ENCODE measurements around the gene HERC2.
"Not testable (repeated sequence)": the region's sequence is repeated elsewhere in the genome, so short reads cannot be mapped to it uniquely, and the experiment has no call there.

HERC2 gene

DNA sequence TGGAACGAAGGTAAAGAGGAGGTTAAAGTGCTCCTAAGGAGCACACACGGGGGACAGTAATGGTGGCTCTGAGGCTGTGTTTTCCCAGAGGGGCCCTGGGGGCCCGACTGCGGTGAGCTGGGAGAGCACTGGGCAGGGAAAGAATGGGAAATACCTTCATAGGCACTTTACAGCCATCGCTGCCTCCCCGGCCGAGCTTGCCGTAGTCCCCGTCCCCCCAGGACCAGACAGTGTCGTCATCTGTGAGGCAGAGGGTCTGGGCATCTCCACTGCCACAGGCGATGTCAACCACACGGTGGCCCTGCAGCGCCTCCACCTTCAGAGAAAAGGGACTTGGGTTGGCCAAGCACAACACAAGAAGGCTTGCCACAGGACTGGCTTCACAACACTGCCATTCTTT is 190.0 kb downstream of the HERC2 start:
- DNase-seq (ENCODE audit: low read depth in 2 of 2): no peak

DNA sequence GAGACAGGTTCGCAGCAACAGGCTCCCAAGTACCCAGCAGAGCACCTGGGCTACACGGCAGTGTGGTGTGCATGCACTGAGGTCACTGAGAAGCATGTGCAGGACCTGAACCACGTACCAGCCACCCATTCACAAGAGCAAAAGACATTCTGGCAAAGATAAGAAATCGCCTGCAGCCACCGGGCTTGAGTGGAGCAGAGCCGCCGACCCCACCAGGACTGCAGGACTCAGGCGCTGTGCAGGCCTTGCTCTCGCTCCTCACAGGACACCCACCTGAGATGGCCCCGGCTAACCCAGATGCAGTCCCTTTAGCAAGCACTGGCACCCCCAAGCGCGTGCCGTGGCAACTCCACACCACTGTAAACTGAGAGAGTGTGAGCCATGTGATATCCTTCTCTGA is 190.6 kb downstream of the HERC2 start:
- DNase-seq (ENCODE audit: low read depth in 2 of 2): no peak

DNA sequence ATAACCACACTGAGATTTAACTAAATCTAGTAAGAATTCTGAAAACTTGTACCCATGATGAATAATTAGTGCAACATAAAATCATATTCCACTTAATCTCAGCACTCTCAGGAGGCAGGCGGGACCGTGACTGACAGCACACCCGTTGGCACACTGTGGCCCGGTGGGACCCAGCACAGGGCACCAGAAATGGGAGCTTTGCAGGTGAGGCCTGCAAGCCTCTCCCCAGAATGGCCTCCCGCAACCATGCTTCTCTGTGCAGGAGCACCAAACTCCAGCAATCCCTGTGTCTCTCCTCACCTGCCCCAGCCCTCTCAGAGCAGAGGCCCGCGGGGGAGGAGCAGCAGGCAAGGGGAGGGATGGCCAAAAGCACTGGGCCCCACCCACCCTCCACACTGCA is 191.3 kb downstream of the HERC2 start:
- DNase-seq (ENCODE audit: low read depth in 2 of 2): no peak

GRCh38 chr15:28129231-28129848 is 192.6 kb downstream of the HERC2 start:
- no peak for DNase-seq (ENCODE audit: low read depth in 2 of 2)

- no peak for DNase-seq (ENCODE audit: low read depth in 2 of 2)
These were observed 193.9 kb downstream of the HERC2 start for GRCh38 chr15:28128031-28128430.

DNA sequence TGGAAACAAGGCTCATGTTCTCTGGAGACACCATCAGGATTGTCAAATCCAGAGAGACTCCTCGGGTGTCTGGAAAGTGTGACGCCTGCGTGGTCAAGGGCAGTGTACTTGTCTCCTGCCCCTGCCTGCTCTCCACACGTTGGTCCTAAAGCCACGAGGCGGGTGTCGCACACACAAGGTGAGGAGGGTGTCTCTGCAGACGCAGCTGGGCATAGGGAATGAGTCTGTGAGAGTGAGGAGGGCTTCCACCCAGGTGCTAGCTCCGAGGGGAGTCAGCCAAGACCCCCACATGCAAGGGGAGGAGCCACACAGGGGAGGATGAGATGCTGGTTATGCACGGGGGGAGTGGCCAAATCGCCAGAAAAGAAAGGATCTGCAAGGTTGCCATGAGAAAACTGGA is 194.9 kb downstream of the HERC2 start:
- no peak for DNase-seq (ENCODE audit: low read depth in 2 of 2)

DNA sequence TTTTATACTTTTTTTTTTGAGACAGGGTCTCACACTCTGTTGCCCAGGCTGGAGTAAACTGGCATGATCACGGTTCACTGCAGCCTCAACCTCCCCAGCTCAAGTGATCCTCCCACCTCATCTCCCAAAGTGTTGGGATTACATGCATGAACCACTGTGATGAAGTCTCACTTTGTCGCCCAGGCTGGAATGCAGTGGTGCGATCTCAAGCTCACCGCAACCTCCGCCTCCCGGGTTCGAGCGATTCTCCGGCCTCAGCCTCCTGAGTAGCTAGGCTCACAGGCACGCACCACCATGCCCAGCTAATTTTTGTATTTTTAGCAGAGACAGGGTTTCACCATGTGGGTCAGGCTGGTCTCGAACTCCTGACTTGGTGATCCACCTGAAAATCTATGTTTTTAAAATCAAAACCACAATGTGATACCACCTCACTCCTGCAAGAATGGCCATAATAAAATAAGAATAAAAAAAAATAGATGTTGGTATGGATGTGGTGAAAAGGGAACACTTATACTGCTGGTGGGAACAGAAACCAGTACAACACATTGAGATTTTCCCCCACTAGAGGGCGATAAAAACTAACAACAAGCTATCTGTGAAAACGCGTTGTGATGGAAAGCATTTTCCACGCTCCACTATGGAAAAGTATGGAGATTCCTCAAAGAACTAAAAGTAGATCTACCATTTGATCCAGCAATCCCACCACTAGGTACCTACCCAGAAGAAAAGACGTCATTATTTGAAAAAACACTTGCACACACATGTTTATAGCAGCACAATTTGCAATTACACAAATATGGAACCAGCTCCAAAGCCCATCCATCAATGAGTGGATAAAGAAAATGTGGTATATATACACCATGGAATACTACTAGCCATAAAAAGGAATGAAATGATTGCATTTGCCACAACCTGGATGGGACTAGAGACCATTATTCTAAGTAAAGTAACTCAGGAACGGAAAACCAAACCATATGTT is 196.0 kb downstream of the HERC2 start:
- no peak for DNase-seq (ENCODE audit: low read depth in 2 of 2)

DNA sequence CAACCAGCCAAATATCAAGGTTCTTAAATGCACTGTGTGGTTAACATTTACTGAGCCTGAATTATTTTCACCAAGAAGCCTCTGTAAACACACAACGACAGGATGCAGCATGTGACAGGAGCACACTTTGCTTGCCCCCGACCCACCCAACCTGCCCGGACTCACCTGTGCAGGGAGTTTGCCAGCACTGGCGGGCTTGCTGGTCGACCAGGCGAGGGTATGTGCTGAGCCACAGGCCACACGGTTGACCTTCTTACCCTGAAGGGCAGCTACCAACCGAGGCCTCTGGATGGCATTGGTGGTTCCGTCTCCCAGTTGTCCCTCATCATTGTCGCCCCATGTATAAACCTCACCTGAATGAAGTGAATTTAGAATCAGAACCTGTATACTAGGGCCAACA is 197.1 kb downstream of the HERC2 start:
- DNase-seq (ENCODE audit: low read depth in 2 of 2): no peak

DNA sequence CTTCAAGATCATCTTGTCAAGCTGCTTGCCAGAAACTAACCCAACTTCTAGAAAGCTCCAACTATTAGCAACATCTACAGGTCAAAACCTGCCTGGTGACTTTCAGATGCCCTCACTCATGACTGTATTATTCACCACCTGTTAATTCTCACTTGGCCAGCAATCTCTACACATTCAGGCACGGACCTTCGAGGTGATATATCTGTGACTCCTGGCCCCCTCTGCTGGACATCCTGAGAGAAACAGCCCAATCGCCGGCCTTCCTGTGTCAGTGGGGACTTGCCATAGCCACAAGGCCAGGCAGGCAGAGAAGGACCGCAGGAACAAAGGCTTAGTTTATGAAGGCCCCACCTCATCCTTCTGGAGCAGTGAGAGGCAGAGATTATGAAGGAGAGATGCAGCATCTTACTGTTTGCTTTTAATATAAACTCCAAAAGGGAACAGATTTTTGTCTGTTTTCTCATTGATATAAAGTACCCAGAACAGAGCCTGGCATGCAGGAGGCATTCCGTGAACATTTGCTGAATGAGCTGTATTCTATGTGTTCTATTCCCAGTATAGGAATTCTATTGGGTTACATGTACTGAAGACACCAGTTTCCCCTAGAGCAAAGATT is 198.5 kb downstream of the HERC2 start:
- DNase-seq (ENCODE audit: low read depth in 2 of 2): peak in 1 of 2 donors; percentile 37

DNA sequence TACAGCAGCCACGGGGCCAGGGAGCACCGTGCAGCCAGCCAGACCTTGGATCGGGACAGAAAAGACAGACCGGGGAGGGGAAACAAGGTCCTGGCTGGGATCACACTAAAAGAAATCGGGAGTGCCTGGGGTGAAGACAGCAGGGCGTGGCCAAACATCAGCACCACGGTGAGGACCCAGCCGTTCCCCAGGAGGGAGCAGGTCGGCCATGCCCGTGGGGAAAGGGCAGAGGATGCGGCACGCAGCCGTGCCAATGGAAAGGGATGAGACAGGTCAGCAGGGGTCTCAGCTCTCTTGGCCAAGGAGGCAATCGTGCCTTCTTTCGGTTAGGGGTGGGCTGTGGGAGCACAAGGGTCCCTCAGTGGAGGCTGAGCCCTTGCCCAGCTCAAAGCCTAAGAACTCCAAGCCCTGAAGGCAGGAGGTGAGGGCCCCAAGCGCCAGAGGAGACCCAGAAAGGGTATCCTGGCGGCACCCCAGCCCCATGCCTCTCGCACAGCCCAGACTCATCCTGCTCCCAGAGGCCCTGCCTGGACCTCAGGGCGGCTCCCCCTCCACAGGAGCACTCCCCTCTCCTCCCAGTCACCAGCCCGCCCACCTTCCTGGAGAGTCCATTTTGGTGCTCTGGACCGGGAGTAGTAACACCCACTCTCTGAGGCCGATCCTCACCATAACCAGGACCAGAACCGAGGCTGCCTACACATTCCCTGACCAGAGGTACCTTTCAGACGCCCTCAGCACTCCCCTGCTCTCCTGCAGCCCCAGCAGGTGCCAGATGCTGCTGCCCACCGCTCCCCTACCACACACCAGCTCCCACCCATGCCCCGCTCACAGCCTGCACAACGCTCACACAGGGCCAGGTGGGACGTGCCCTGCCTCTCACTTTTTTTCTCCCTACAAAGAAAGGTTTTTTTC is 199.7 kb downstream of the HERC2 start:
- DNase-seq (ENCODE audit: low read depth in 2 of 2): no peak

DNA sequence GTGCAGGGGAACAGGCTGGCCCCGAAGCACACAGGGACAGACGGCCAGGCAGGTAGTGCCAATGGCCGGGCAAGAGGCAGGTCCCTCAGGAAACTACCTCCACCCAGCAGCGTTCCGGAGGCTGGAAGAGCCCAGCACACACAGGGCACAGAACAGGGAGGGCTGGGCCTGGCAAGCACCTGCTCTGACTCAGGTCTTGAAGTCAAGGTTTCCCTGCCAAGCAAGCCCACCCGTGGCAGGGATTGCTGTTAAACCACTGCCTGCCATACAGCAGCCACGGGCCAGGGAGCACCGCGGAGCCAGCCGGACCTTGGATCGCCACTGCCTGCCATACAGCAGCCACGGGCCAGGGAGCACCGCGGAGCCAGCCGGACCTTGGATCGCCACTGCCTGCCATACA is 200.4 kb downstream of the HERC2 start:
- not testable (repeated sequence) for DNase-seq (ENCODE audit: low read depth in 2 of 2)

DNA sequence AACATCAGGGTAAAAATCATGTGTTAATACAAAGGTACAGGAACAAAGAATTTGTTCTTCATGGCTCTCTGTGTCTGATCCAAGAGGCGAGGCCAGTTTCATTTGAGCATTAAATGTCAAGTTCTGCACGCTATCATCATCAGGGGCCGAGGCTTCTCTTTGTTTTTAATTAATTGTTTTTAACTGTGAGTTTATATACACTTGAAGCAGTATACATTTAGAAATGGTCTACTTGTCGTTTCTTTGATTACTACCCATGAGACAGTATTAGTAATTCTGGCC is 201.7 kb downstream of the HERC2 start:
- no peak for DNase-seq (ENCODE audit: low read depth in 2 of 2)

DNA sequence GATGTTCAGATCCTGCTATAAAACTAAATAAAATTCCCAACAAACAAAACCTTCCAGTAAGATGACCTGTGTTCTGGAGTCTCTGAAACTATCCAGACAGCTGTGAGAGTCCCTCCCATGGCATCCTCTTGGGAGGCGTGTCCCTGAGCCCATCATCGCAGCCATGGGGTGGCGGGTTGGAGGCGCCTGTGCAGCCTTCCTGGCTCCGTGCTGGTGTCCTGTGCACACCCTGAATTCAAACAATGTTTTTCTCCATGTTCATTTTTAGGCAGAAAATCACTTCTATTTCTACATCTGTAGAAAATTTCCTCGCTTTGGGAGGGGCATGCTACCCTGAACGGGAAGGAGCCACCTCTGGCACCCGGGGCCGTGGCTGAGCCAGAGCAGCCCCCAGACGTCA is 203.4 kb downstream of the HERC2 start:
- DNase-seq (ENCODE audit: low read depth in 2 of 2): no peak

DNA sequence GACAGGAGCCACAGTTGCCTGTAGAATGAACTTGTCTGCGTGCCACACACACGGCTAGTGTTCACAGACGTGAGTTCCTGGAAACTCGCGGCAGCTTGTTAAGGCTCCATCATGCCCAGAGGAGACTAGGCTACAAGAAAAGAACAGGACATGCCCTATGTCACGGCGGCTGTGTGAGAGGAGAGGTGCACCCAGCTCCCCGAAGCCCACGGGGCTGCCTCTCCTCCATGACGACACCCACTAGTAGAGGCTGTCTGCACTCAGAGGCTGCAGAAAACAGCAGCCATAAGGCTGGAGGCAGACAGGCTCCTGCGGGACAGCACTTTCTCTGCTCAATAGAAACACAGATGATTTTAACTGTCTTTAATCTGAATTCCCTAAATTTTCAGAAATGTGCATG is 203.9 kb downstream of the HERC2 start:
- no peak for DNase-seq (ENCODE audit: low read depth in 2 of 2)

- DNase-seq (ENCODE audit: low read depth in 2 of 2): no peak
These were observed 204.5 kb downstream of the HERC2 start for GRCh38 chr15:28117432-28117990.

- DNase-seq (ENCODE audit: low read depth in 2 of 2): no peak
These were observed 205.2 kb downstream of the HERC2 start for GRCh38 chr15:28116521-28117431.

DNA sequence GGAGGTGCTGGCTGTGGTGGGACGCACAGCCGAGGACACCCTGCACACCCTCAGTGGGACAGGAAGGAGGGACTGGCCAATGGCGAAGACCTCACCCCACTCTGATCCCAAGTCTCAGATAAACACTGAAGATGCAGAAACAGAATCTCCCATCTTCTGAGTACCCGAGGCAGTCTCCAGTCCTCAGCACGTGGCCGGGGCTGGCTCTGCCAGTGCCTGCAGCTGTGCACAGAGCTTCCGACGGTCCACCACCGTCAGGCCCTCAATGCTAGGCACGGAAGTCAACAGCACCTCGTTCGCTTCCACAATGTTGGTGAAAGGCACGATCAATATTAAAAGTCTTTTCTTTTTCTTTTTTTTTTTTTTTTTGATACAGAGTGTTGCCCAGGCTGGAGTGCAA is 206.1 kb downstream of the HERC2 start:
- no peak for DNase-seq (ENCODE audit: low read depth in 2 of 2)

DNA sequence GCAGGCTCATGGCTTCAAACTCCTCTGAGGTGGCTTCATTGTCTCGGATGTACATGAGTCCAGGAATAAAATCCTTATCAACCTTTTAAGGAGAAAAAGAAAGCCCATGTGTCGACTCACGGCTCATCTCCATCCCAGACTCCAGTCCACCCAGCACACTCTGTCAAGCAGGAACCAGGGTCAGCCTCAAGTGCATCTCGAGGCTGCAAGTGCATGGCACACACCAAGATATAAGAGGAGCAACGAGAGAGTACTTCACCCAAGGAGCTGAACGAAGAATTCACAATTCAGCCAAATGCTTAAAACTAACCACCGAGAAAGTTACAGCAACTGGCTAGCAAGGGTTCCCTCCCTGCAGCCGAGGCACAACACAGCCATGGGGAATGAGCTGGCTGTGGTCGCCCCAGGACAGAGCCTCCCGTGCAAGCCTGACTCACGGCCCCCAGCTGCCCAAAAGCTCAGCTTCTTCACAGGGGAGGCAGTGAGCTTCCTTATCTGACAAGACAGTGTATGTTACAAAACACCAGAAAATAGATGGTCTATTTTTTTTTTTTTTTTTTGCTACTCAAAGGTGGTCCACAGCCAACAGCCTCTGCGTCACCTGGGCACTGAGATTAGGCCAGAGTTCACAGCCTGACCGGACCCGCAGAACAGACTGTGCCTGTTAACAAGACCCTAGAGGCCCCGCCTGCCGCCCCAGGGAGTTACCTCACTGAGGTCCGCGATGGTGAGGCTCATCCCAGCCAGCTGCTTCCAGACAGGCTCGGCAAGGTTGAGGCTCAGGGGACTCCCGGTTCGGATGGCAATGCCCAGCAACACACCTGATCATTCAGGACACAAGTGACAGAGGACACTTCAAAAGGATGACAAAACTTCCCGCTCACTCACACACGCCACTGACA is 207.0 kb downstream of the HERC2 start:
- no peak for DNase-seq (ENCODE audit: low read depth in 2 of 2)

DNA sequence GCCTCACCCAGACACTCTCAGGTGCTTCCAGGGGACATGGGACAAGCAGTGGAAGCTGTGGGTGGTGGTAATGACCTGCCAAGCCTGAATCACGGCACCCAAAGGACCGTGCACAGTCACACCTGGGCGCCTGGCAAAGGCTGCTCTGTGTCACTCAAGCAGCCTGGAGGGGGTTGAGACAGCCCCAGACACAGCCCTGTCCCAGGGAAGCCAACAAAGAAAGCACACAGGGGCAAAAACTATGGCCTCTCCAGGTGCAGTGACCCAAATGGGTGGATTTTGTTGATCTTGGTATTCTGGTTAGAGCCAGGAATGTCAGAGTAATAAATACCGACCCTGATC is 207.9 kb downstream of the HERC2 start:
- no peak for DNase-seq (ENCODE audit: low read depth in 2 of 2)
